SH-SY5Y (cell line): ENCODE data around the gene DIABLO.

ENCODE experiments used
- GATA2 ChIP-seq: IDR thresholded peaks from 2 replicates; pipeline ENCODE4 v1.6.1; 2011; ENCODE audit warnings: mild to moderate bottlenecking, low read depth, low read length
- GATA3 ChIP-seq: IDR thresholded peaks from 2 replicates; pipeline ENCODE4 v1.6.1; 2011; ENCODE audit warnings: low read depth, mild to moderate bottlenecking, low read length, moderate library complexity

Gene DIABLO

DNA sequence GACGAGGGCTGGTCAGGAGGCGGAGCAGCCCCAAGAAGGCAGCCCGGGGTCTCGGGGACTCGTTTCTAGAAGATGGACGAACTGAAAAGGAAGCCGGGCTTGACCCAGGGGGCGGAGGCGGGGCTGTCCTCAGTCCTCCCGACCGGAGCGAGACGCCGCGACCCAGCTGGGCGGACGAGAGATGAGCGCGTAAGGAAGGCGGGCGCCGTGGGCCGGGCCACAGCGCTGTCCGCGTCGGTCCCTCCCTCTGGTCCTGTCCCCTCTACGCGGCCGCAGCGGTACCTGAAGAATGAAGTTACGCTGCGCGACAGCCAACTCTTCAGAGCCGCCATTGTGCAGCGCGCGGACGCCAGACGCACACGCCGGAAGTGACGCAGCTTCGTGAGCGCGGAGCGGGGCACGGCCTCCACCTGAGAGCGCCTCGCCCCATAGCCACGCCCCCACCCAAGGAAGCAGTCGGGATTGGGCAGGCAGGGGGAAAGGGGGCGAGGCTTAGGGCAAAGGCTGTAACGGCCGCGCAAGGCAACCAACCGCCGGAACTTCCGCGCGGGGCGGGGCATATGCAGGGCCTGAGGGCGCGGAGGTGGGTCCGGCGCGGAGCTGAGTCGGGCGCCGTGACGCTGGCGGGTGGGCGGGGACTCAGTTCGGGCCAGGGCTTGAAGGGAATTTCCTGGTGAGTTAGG, at the start of gene DIABLO:
DIABLO (minus strand) TSS at position 370 of the 683 bp plus-strand sequence; CDS start at position 332, 38 bp downstream.
- no peak for TF ChIP-seq GATA2

GRCh38 chr12:122275459-122275858, 49.6 kb upstream of the DIABLO start:
- TF ChIP-seq GATA2 (no peak), GATA3 (no peak)

- TF ChIP-seq GATA2 (no peak; the same call in 1 of the 2 replicates), GATA3 (no peak)
Measured at GRCh38 chr12:122266230-122266901, 40.5 kb upstream of the DIABLO start, which contains the start of gene VPS33A. TSS of gene VPS33A (minus strand) at chr12:122266494. CDS start at chr12:122266408, 86 bp downstream.

DNA sequence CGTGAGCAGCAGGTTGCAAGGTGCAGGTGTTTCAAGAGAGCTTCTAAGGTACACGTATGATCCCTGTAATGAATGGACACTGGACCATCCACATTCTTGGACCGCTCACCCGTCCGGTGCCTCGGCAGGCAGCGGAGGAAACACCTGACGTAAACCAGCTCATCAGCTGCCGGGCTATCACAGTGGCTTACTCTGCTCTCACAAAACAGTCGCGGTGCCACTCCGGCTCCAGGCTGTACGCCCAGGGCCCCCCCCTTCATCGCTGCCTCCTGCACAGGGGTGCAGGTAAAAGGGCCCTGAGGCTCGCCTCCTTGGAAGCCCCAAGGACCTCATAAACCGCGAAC, 40.0 kb upstream of the DIABLO start:
- TF ChIP-seq GATA3 = no peak
- TF ChIP-seq GATA2 = no peak

GRCh38 chr12:122265476-122265875, 39.6 kb upstream of the DIABLO start:
- TF ChIP-seq GATA3 = no peak
- no peak for TF ChIP-seq GATA2

DNA sequence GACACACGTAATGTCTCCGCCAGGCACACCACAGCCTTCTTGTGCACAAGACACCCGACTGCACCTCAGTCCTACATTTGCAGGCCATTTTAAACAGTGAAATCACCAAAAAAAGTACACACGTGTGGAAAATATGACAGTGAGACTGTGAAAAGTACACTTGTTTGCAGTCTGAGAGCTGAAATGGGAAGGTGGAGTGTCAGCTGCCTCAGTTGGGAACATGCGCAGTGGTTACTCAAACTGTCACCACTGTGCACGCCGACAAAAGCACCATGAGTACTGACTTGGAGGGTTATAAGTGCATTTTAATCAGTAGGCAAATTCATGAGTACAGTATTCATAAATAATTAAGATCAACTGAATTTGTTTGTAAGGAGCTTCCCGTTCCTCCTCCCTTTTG, 24.7 kb upstream of the DIABLO start:
- TF ChIP-seq GATA2 (no peak), GATA3 (no peak)

- TF ChIP-seq GATA3 = no peak
- no peak for TF ChIP-seq GATA2
Measured at GRCh38 chr12:122250047-122250446, 24.2 kb upstream of the DIABLO start.

DNA sequence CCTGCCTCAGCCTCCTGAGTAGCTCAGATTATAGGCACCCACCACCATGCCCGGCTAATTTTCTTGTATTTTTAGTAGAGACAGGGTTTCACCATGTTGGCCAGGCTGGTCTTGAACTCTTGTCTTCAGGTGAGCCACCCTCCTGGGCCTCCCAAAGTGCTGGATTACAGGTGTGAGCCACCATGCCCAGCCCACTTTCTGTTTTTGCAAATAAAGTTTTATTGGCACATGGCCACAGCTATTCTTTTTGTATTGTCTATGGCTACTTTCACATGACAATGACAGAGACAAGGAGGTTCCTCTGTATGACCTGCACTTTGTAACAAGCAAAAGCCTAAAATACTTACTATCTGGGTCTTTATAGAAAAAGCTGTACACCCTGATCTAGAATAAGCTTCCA, 19.7 kb upstream of the DIABLO start:
- TF ChIP-seq GATA2 (no peak), GATA3 (no peak)

DNA sequence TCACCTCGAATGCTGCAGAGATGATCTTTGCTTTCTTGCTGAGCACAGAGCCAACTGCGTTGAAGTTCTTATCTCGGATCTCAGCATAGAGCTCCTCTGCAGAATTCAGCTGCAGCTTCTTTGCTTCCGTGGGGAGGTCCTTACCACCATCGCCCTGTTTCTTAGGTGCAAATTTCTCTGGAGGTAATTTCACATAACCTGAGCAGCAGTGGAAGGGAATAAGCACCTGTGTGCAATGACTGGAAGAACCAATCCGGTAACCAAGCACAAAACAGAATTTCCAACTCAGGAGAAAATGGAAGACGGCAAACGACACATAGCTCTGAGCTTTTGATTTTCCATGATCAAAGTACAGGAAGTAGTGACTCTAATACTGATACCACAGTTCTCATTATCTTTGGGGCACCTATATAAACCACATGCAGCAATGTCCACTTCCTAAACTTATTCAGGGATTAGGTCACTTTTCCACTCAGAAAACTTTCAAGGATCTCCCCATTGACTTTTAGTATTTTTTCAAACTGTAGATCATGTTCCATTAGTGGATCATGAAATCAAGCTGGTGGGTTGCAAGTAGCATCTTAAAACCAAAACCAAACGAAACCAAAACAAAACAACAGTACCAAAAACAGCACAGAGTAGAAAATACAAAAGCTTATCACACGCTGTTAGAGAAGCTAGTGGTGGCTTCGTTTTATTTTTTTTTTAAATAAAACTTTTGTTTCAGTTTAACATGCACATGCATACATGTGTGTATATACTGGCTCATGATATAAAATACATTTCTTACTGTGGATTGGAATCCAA, 18.9 kb upstream of the DIABLO start:
- no peak for TF ChIP-seq GATA3
- no peak for TF ChIP-seq GATA2

GRCh38 chr12:122243965-122244364, 18.1 kb upstream of the DIABLO start:
- TF ChIP-seq GATA2 = no peak
- no peak for TF ChIP-seq GATA3

DNA sequence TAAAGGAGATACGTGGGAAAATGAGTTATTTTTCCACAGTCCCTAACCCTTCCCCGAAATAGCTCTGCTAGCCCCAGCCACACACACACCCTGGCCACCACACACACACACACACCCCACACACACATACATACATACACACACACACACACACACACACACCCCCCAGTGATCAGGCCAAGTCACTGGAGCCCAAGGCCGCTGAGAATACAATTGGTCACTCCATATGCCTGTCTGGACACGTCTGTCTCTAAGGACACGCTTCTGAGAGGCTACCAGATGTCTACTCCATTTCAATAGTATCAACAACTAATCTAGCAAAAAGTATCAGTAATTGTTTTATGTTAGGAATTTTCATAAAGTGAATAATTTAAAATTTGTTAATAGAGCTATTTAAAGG, 13.0 kb upstream of the DIABLO start:
- TF ChIP-seq GATA2 = no peak
- no peak for TF ChIP-seq GATA3

- TF ChIP-seq GATA2 = no peak
- no peak for TF ChIP-seq GATA3
Measured at GRCh38 chr12:122235741-122236140, 9.9 kb upstream of the DIABLO start.

- no peak for TF ChIP-seq GATA3
- no peak for TF ChIP-seq GATA2
Measured at GRCh38 chr12:122232691-122233090, 6.8 kb upstream of the DIABLO start.

DNA sequence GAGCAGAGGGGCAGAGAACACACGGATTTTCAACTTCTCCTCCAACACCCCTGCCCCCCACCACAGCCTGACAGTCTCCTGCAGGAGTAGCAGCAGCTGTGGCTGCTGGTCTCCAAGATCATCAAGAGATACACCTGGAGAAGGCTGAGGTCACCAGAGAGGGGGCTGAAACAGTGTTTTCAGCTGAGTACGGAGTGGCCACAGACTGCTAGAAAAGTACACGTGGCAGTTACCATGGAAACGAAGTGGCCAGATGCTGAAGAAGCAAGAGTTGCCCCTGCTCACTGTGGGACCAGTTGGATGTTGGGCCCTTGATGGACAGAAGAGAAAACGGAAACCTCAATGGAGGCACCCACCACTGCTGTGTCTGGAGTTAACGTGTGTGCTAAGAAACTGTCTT, 4.9 kb upstream of the DIABLO start:
- TF ChIP-seq GATA2 (no peak), GATA3 (no peak)
